K562 (cell line): Measurements from ENCODE around the gene PROM2.

Experiments
- EP300 ChIP-seq: IDR thresholded peaks from 2 replicates; pipeline ENCODE4 v1.6.1; 2012; ENCODE audit warnings: low read length, improper control_type of control experiment
- PCBP1 ChIP-seq: fragments of 200-400 bp; formaldehyde crosslinking; IDR thresholded peaks from 2 replicates; pipeline ENCODE4 v1.6.1; 2018; ENCODE audit warnings: mild to moderate bottlenecking, low read depth, low read length; ENCODE audit not compliant: poor library complexity, severe bottlenecking
- RAD21 ChIP-seq, 2 experiments: fragments of 250-450 bp in 1 of 2; fragments of 450-650 bp in 1 of 2; sonication (Bioruptor Pico) in 1 of 2; formaldehyde crosslinking in 1 of 2; IDR thresholded peaks in 1 of 2; conservative IDR thresholded peaks in 1 of 2; 2 replicates each; pipeline versions ENCODE4 v1.4.0 to v1.8.0; 2020 to 2022; ENCODE audit warnings: mild to moderate bottlenecking in 2 of 2, moderate library complexity in 1 of 2
- TF ChIP-seq, protein P1 (sequence below), 2 experiments: IDR thresholded peaks; 2 replicates each; pipeline ENCODE4 v1.6.1; 2012; ENCODE audit warnings: improper control_type of control experiment in 2 of 2, low read depth in 2 of 2, low read length in 2 of 2, borderline replicate concordance in 1 of 2

DNA sequence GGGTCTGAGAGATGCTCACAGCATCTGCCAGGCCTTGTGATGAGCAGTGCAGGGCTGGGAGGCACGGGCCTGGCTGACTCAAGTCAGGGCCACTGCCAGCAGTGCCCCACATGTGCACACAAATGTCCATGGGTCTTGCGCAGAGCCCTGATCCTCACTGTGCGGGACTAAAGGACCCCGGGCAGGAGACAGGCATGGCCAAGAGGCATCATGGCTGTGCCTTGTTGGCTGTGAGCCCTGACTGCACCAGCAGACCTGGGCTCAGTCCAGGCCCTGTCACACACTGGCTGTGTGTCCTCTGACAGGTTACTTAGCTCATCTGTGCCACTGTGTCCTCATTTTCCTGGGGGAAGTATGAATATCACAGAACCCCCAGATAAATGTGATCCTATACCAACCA is 26.9 kb downstream of the PROM2 start:
- no peak for TF ChIP-seq RAD21 (CRISPR knock-in tag; conservative IDR thresholded peaks at IDR 0.05 in 1 of 2, IDR thresholded peaks at IDR 0.05 in 1 of 2)
- TF ChIP-seq EP300: no peak
- TF ChIP-seq PCBP1: no peak
- TF ChIP-seq, protein P1, sequence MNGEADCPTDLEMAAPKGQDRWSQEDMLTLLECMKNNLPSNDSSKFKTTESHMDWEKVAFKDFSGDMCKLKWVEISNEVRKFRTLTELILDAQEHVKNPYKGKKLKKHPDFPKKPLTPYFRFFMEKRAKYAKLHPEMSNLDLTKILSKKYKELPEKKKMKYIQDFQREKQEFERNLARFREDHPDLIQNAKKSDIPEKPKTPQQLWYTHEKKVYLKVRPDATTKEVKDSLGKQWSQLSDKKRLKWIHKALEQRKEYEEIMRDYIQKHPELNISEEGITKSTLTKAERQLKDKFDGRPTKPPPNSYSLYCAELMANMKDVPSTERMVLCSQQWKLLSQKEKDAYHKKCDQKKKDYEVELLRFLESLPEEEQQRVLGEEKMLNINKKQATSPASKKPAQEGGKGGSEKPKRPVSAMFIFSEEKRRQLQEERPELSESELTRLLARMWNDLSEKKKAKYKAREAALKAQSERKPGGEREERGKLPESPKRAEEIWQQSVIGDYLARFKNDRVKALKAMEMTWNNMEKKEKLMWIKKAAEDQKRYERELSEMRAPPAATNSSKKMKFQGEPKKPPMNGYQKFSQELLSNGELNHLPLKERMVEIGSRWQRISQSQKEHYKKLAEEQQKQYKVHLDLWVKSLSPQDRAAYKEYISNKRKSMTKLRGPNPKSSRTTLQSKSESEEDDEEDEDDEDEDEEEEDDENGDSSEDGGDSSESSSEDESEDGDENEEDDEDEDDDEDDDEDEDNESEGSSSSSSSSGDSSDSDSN (IDR thresholded peaks at IDR 0.05; ENCODE audit: borderline replicate concordance in 1 of 2, low read depth in 2 of 2, low read length in 2 of 2): no peak
